GM19455 (cell line): Measurements from ENCODE around the gene LZTR1.
A peak's percentile ranks its signal among the peaks of the same experiment; 100 is the strongest.

Experiments
- ATAC-seq: cut with Tn5 transposase; IDR thresholded peaks from one replicate; pipeline ENCODE4 v1.9.1; 2021; ENCODE audit not compliant: unreplicated experiment

LZTR1 gene

DNA sequence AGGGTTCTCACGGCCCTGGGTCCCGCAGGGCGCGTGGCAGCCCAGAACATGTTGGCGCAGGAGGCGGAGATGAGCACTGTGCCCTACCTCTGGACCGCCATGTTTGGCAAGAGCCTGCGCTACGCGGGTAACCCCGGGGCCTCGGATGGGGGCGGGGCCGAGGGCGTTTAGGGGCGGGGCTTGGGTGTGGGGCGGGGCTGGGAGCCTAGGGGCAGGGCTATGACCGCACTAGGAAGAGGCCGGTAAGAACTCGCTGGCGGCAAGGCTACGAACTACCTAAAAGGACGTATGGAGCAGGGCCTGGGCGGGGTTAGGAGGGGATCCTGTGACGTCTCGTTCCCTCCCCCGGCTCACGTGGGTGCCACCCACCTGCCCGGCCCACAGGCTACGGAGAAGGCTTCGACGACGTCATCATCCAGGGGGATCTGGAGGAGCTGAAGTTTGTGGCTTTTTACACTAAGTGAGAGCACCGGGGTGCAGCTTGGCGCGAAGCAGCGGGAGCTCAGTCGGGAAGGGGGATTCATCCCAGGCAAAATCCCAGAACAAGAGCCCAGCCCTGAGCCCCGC, 2.8 kb upstream of the LZTR1 start:
- ATAC-seq, result no peak

DNA sequence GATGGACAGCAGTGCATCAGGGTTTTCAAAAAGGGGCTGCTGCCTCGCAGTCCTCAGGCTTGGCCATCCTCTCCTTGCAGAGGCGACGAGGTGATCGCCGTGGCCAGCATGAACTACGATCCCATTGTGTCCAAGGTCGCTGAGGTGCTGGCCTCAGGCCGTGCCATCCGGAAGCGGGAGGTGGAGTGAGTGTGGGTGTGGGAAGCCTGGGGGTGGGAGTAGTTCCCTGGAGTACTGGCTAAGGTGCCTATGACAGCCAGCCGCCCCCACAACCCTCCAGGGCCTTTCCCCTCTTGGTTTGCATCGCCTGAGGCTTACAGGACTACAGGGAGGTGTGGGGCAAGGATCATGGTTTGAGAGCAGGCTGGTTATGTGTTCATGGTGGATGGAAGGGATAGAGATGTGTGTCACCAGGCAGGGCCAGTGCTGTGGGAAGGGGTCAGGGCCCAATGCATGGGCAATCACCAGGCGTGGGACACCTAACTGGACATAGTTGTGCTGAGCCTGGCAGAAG, 2.1 kb upstream of the LZTR1 start:
- no peak for ATAC-seq

DNA sequence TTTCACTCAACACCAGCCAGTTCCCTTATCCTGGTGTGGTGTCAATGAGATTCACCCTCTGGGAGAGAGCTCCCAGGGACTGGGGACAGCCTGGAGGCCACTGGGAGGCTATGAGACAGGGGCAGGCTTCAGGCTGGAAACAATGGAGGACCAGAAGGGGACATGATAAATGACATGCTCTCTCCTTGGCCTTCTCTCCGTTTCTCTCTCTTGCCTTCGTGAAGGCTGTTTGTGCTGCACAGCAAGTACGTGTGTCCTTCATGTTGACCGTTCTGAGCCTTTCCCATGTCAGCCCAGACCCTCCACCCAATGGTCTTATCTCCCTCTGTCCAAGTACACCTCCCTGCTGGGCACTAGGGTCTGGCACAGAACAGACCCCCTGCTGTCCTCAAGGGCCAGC, 1.6 kb upstream of the LZTR1 start:
- no peak for ATAC-seq

DNA sequence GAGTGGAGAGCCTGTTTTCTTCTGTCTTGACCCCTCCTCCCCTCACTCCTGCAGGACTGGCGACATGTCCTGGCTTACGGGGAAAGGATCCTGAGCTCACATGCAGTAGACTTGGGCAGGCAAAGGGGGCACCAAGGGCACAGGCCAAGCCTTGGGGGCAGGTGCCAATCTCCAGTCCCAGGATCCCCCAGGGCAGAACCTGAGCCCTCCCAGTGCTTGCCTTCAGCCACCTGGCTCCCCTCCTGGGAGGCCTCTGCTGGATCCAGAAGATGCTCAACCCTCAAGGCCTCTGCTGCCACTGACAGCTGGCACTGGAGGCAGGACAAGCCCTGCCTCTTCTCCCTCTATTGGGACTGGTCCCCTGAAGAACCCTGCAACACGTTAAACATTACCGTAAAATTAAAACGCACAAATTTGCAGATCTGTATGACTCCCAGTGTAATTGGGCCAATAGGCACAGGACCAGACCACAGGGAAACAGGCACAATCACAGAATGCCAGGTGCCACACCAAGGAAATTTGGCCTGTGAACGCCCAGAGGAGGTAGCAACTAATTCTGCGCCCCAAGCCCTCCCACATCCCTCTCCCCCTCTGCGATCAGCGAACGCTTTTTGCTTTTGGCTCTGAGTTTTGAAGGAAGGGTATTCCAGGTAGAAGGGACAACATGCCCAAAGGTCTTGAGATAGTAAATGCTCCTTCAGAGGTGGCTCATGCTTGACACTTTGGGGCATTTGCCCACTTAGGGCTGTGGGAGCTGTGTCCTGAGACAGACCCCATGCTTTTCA, 967 bp upstream of the LZTR1 start:
- no peak for ATAC-seq

DNA sequence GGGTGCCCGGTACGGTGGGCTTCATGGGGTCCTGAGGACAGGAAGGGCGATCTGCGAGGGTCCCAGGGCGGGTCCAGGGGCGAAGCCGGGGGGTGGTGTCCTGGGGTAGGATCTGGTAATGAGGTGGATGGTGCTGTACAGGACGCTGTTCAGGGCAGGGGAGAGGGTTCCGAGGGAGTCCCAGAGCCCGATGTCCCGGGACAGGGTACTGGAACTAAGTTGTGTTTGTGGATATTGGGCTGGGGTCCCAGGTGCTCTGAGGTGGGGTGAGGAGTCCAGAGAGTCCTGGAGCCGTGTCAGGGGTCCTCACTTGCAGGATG, 426 bp downstream of the LZTR1 start:
- peak; percentile 15 for ATAC-seq

DNA sequence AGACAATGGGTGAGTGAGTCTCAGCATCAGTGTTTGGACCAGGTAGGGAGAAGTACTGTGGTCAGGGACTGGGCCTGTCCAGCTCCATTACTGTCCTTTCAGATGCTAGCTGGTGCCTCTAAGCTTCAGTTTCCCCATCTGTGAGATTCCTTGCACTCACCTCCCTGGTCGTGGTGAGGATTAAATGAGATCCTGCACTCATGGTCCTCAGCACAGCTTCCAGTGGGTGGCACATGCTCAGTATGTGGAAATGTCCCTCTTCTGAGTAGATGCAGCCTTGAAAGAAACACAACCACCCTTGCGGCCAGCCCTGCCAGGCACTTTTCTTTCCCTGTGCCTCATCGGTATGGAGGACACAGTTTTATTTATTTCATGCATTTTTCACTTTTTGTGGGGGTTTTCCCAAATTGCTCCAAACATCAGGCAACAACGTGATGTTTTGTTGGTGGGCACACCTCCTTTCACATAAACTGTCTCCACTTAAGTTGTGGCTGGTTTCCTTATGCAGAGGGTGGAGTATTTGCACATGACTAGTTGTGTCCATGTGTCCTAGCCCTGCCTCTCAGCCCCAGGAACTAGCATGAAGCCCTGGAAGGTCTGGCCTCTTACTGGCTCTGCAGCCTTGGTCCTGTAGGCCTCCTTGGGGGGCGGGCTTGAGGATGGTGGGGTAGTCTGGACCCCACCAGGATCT, 1.1 kb downstream of the LZTR1 start:
- ATAC-seq, result no peak

DNA sequence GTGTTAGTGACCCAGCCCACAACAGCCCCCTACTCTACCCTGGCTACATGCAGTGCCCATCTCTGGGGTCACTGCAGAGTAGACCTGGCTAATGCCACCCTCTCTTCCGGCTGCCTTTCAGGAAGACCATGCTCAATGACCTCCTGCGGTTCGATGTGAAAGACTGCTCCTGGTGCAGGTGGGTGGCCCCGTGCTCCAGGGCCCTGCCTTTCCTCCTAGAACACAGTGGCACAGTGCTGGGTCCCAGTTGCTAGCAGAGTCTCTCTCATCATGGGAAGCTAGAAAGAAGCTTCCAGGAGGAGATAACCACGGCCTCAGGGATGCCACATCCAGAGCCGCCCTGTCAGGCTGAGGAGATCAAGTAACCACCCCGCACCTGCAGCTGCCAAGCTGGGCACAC, 3.6 kb downstream of the LZTR1 start:
- ATAC-seq, result no peak

DNA sequence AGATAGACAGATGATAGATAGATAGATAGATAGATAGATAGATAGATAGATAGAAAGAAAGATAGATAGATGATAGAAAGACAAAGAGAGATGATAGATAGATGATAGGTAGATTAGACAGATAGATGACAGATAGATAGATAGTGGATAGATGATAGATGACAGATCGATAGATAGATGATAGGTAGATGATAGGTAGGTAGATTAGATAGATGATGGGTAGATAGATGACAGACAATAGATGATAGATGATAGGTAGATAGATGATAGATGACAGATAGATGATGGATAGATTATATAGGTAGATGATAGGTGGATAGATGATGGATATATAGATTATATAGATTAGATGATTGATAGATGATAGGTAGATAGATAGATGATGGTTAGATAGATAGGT, 4.3 kb downstream of the LZTR1 start:
- ATAC-seq, result no peak

DNA sequence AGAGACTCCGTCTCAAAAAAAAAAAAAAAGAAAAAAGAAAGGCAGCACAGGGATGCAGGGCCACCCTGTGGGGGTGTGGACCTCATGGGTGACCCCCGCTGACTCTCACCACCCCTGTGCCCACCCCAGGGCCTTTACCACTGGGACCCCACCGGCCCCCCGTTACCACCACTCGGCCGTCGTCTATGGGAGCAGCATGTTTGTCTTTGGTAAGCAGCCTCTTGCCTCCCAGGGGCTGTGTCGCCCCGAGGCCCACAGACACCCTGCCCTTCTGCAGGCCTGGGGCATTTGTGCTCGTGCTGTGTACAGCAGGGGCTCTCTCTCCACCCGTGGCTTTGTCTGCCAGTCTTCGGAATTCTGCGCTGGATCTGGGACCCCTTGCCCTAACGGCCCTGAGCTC, 5.3 kb downstream of the LZTR1 start:
- ATAC-seq, result no peak

DNA sequence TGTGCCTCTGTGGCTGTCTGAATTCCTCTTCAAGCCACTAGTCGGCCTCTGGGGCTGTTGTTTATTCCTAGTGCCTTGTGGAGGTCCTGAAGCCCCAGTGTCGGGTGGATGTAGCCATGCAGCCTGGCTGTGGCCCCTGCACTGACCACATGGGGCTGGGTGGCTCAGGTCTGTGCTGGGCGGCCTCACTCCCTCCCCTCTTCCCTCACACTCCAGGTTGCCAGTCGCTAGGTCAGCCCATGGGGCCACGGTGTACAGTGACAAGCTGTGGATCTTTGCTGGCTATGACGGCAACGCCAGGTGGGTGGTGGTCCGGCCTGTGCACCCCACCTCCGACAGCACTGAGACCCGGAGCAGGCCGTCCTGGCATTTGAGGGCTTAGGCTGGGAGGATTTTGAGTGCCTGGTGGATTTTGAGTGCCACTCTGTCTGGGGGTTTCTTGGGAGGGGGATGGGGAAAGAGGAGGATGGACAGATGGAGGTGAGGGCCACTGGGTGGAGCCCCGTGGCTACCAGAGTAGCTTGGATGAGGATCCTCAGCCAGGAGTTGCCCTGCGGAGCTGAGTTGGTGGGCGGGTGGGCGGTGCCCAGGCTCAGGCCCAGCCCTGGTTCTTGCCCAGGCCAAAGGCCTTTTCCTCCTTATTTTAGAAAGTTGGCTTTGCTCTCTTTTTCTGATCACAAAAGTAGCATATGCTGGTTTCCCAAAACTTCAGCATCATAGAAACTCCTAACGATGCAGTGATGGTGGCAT, 6.7 kb downstream of the LZTR1 start:
- ATAC-seq, result no peak

DNA sequence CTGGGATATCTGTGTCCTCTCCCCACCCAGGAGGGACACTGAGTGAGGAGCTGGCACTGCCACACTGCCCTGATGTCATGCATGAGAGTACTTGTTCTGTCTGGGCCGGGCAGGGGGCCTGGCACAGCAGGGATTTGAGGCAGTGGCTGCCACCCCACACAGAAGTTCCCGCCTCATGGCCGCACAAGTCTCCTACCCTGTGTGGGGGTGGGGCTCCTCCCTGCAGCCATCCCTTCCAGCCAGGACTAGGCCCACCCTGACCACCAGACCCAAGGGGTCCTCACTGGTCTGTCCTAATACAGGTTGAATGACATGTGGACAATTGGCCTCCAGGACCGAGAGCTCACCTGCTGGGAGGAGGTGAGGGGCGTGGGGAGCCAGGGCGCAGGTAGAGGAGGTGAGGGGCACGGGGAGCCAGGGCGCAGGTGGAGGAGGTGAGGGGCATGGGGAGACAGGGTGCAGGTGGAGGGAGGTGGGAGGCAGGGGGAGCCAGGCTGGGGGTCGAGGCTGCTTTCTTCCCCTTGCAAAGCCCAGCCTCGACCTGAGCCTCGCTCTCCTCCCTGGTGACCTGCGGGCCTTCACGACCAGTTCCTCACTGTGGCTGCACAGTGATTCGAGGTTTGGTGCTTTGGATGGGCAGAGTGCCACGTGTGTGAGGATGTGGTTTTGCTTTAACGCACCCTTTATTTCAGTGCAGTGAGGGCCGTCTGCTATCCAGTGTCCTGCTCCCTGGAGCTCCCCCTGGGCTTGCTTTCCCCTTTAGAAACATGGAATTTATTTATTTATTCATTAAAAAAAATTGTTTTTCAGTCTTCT, 7.4 kb downstream of the LZTR1 start:
- ATAC-seq, result no peak

DNA sequence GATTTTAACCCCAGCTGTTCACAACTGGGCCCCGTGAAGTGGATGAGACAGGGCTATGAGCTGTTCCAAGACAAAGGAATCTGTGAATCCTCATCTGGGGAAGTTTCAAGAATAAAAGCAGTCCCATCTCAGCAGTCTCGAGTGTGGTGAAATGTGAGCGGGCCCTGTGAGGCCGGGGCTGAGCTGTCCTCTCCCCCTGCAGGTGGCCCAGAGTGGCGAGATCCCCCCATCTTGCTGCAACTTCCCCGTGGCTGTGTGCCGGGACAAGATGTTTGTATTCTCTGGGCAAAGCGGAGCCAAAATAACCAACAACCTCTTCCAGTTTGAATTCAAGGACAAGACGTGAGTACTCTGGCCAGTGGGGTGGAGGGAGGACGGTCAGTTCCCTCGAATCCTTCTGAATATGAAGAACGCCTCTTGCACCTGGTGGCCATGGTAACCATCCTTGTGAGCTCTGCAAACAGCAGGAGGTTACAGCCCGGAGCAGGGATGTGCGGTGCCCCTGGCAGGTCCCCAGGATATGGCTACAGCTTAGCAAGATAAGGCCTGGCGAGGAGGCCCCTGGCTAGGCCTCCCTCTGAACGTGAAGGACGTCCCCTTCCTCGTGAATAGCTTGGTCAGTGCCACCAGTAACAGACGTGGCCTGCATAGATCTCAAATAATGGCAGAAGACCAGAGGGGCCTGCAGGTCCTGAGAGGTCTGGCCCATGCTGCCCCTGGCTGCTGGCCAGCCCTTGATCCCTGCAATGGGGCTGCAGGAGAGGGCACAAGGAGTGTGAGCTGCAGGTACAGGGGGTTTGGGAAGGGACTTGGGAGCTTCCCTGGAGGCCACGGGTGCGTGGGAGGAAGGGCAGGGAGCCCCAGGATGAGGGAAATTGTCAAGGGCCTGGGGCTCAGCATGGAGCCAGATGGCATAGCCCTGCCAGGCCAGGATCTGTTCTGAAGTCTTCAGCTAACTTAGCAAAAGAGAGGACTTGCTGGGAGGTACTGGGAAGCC, 8.4 kb downstream of the LZTR1 start:
- no peak for ATAC-seq

DNA sequence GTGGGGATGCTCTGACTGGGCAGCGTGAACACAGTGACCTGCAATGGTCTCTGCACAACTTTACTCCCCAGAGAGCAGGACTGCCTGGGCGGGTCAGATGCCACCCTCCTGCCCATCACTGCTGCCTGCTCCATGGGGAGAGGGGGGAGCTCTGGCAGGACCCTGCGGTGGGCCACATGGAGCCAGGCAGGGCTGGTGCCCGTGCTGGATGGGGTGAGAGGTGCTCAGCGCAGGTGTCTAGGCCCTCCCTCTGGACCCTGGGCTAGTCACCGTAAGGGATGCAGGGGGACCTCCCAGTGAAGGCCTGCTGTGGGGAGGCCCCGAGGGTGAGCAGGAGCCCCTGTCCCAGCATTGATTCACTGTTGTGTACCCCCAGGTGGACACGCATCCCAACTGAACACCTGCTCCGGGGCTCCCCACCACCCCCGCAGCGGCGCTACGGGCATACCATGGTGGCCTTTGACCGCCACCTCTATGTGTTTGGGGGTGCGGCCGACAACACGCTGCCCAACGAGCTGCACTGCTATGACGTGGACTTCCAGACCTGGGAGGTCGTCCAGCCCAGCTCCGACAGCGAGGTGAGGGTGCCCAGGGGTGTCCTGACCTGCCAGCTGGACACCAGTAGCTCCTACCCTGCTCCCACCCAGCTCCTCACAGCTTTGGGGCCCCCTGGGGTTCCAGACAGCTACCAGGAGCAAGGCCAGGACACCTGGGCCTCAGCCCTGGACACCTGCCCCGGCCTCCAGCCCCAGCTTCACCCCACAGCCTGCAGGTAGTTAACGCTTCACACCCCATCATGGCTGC, 9.4 kb downstream of the LZTR1 start:
- ATAC-seq, result no peak

DNA sequence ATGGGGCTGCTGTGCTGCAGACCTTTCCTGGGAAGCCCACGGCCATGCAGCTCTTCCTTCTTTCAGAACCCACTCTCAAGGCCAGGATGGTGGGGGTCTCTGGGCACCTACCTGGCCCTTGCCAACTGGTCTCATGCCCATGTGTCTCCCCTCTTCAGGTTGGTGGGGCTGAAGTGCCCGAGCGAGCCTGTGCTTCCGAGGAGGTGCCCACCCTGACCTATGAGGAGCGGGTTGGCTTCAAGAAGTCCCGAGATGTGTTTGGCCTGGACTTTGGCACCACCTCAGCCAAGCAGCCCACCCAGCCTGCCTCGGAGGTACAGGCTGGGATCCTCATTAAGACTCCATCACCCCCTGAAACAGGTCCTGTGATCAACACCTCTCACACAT, 10.0 kb downstream of the LZTR1 start:
- ATAC-seq, result no peak

DNA sequence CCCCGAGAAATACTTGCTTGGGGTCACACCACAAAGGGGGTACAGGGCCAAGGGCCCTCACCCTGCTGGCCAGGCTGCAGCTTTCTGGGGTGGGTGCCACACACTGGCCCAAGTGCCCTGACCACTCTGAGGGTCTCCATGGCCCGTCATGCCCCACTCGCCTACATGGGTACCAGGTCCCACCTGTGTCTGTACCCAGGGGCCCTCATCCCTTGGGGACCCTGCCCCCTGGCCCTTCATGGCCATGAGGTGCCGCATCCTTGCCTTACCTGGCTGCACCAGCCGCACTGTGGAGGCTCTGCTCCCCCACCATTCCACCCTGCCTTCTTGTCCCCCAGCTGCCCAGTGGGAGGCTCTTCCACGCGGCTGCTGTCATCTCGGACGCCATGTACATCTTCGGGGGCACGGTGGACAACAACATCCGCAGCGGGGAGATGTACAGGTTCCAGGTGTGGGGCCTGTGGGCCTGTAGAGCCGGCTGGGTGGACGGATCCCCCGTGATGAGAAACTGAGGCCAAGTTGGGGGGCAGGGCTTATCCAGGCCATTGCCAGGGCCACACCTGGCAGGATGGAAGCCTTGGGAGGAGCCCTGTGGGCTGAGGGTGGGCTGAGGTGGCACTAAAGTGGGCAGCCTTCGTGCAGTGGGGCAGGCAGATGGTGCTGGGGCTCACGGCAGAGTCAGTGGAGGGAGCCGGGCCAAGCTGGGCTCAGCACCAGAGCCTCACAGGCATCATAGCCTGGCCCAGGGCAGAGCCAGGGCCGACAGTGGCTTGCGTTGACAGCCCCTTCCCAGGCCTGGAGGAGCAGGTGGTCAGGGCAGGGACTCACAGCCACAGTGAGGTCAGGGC, 10.6 kb downstream of the LZTR1 start:
- ATAC-seq, result no peak

DNA sequence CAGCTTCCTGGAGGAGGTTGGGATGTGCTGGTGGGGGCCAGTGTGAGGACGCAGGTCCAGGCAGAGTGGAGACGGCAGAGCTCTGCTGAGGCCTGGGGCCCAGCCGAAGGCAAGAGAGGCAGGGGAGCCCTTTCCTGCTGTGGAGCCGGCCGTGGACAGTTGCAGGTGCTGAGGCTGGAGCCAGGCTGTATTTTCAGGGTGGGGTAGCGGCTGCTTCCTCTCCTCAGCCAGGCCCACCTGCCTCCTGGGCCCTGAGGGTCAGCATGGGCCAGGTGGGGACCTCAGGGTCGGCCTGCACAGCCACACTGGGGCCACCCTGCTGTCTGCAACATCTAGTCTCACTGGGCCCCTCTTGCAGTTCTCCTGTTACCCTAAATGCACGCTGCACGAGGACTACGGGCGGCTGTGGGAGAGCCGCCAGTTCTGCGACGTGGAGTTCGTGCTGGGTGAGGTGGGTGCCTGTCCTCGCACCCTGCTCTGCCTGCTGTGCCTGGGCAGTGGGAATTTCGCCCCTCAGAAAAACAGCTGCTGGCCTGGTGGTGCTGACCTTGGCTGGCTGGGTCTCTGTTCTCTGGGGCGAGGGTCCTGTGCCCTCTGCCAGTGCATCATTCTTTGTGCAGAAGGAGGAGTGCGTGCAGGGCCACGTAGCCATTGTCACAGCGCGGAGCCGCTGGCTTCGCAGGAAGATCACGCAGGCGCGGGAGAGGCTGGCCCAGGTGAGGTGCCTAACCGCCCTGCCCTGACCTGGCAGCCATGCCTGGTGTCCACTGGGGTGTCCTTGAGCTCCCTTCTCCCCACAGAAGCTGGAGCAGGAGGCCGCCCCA, 11.4 kb downstream of the LZTR1 start:
- ATAC-seq, result no peak
